ENCODE results near the gene GPR17.

Gene GPR17

GRCh38 chr2:127654838-127655175 is 8.9 kb downstream of the GPR17 start:
- DNase-seq (ENCODE audit: low spot score) = no peak

GRCh38 chr2:127655209-127656073 is 9.5 kb downstream of the GPR17 start:
- DNase-seq (ENCODE audit: low spot score) = no peak

- no peak for DNase-seq (ENCODE audit: low spot score)
Observed at GRCh38 chr2:127656569-127657231, 10.7 kb downstream of the GPR17 start.

DNA sequence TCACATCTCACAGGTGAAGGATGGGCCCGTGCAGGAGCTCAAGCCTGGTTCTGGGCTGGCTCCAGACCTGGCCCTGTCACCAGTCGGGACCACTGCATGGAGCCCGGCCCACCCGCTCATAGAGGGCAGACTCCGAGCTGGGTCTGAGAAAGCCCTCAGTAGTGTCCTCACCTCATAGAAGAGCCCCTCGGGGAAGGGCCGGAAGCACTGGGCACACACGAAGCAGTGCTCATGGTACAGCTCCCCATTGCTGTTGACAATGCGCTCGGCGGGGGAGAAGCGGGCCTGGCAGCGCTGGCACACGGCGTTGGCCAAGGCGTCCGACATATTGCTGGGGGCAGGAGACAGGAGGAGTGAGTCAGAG is 11.3 kb downstream of the GPR17 start:
- no peak for DNase-seq (ENCODE audit: low spot score)

GRCh38 chr2:127658146-127658545 is 12.2 kb downstream of the GPR17 start:
- DNase-seq (ENCODE audit: low spot score) = no peak

DNA sequence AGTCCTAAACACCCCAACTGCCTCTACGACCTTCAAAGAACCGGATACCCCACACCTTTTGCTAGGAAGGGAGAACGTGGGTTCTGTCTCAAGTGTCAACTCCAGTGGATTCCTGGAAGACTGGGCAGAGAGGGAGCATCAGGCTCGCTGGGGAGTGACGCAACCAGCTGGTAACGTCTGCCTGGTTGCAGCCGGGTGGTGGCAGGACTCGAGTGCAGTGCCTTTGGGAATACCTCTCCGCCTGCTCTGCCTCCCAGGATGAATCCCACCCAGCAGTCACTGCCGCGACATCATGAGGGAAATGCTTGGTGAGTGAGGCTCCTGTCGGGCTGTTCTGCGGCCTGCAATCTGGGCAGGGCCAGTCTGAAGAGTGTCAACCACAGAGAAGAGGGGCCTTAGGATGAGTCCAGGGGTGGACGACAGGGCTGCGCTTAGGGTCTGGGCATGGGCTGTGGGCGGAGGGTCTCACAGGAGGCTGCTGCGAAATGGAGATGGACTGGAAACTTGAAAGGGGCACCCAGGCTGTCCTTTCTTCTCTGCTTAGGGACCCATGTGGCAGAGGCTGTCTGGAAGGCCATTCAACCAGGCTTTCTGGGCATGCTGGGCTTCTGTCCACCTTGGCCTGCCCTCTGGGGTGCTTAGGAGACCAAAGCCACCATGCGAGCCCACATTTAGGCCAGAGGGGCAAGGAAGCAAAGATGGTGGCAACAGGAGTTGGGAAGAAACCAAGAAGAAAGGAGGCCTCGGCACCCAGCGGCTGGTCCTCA is 12.9 kb downstream of the GPR17 start:
- DNase-seq (ENCODE audit: low spot score) = no peak

DNA sequence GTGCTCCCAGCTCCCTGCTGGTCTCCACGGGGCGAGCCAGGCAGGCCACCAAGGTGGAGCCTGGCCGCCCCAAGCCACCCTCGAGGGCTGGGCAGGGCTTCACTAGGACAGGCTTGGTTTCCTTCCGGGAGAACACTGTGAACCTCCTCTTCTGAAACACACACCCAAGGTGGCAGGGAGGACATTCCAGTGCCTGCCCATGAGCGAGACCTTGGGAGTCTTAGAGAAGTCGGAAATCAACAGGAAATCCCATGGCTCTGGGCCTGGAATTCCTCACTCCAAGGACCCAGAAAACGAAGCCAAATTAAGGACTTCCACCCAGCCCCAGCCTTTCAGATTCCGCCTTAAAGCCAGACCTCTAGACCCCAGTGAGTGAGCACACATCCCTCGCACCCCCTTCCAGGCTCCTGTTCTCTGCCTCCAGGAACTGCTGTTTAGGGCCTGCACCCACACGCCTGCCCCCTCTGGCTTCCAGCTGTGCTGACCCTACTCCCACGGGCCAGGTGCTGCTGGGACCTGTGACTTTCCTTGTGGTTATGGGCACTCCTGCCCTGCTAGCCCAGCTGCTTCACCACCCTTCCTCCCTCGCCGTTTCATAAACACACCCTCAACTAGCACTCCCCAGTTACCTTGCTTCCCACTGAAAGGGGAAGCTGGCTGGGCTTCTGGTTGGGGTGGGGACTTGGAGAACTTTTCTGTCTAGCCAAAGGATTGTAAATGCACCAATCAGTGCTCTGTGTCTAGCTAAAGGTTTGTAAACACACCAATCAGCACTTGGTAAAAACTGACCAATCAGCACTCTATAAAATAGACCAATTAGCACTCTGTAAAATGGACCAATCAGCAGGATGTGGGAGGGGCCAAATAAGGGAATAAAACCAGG is 13.7 kb downstream of the GPR17 start:
- peak; percentile 77 for DNase-seq (ENCODE audit: low spot score)

DNA sequence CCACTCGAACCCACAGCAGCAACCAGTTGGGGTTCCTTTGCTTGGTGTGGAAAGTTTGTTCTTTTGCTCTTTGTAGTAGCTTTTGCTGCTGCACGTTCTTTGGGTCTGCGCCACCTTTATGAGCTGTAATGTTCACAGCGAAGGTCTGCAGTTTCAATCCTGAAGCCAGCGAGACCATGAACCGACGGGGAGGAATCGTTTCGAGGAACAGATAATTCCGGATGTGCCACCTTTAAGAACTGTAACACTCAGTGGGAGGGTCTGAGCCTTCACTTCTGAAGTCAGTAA is 14.3 kb downstream of the GPR17 start:
- no peak for DNase-seq (ENCODE audit: low spot score)

DNA sequence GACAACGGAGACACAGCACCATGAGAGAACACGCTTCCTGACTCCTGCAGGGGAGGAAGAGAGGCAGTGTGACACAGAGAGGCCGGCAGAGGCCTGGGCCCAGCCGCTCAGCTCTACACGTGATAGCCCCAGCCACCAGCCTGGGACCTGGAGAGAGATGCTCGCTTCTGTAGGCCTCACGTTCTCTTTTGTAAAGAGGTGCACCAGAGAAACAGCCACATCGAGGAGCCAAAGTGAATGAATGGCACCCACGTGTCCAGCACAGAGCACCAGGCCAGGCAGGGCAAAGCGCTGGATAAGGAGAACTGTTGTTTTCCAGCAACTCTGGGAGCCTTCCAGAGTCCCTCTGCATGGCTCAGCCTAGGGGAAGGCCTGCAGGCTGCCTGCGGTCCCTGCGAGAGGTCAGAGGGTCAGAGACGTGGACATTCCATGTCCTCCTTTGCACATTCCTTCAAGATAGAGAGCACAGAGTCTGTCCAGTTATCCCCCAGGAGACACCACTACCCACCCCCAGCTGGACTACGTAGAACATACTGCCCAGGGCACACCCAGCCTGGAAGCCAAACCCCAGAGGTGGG is 15.2 kb downstream of the GPR17 start:
- DNase-seq (ENCODE audit: low spot score) = no peak

GRCh38 chr2:127661949-127662510 is 16.1 kb downstream of the GPR17 start:
- peak; percentile 60 for DNase-seq (ENCODE audit: low spot score)

DNA sequence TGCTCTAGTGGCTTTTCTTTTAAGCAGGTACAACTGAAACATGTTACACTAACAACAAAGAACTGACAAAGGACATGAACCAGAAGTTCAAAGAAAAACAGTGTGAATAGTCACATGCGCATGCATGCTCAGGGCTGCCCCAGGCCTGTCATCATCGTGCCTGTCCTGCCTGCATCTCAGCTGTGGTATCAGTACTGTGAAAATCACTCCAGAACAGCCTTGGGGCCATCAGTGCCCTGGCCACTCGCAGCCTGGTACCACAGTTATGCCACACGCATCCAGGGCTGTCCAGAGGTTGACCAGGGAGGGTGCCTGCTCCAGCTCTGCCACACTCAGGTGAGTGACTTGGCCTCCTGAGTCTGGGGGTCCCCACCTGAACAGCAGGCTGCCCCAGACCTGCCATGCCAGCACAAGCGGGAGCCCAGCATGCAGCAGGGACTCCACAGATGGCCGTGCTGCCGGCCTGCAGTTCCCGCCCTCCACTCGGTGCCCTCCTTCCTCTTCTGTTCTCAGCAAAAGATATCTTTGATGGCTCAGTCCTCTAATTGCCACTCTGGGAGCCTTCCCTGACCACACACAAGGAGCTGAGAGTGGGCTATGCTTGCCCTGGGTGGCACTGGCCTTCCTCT is 17.1 kb downstream of the GPR17 start:
- DNase-seq (ENCODE audit: low spot score) = no peak

DNA sequence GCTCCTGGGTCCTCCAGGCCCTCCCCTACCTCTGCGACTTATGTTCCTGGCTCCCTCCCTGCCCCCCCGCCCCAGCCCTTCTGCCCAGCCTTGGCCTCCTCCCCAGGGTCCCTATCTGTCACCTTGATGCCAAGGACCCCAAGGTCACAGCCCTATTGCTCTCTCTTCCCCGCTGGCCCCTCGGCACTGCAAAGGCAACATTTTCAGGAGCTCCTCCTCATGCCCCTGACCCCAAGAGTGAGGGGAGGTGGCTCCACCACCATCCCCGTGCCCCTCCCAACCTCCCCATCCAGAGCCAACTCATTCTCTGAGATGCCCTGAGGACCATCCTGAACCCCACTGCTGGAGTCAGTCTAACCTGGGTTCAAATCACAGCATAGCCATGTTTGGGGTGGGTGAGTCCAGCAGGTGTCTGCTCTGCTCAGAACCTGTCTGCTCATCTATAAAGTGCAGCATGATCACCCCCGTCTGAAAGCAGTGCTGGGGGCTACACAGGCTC is 17.7 kb downstream of the GPR17 start:
- DNase-seq (ENCODE audit: low spot score) = no peak

DNA sequence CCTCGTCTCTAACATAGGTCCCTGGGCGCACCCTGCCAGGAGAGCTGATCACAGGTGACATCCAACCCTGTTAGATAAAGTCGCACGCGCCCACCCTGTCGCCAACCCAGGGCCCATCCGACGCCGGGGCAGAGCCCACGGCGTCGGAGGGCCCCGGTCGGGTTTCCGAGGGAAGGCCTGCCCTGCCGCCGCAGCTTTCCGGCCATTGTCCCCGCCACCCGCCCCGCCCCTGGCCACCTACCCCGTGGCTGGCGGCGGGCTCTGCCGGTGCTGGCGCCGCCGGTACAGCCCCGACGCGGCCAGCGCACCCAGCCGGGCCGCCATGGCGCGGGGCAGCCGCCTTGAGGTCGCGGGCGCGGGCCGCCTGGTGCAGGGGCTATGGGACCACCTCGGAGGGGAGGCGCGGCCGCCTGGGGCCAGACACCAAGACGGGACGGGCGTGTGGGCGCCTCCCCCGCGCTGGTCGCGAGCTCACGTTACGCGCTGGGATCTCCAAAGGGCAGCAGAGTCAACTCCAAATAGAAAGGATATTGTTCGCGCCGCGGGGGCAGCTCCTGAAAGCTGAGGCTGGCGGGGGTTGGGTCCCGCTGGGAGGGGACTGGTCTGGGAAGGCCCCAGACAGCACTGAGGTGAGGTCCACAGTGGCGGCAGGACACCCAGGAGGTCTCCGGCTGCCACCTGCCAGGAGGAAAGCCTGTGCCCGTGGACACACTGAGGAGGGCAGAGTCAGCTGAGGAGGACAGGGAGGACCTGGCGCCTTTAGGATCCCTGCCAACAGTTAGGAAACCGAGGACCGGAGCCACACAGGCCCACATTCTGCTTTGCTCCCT is 18.3 kb downstream of the GPR17 start:
- peak; percentile 81 for DNase-seq (ENCODE audit: low spot score)

DNA sequence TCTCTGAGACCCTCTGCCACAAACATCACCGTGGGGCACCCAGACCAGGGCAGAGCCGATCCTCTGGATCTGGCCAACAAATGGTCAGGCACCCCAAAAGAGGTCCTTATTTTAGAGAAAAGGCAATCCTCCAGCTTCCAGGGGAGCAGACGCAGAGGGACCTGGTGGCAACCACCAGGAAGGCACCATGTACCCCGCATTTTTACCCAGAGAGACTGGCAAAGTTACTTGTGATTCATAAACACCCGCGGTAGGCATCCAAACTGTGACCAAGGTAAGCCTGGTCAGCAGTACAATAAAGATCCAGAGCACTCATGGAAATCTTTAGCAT is 18.9 kb downstream of the GPR17 start:
- DNase-seq (ENCODE audit: low spot score) = no peak

DNA sequence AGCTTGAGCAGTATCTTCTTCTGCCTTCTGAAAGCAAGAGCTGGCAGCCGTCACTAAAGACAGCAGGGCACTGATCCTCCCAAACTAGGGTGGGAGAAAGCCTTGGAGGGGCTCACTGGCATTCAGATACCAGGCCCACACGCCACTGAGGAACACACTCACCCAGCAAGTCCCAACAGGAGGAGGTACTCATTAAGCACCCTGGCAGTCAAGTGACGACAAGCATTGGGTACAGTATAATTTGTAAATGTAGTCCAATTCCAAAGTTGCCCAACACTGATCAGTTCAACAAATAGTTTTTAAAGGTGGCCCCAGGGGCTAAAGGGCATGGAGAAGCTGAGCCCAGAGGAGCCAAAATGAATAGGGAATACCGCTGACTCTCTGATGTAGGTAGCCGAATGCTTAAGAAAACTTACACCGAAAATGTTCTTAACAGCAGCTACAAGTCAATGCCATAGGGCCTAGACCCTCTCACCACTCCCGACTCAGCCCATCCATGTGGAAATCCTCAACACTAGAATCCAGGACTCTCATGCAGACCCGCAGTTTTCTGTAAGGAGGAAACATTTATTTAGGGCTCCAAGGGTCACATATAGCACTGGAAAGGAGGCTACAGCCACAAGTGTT is 19.4 kb downstream of the GPR17 start:
- DNase-seq (ENCODE audit: low spot score) = no peak

DNA sequence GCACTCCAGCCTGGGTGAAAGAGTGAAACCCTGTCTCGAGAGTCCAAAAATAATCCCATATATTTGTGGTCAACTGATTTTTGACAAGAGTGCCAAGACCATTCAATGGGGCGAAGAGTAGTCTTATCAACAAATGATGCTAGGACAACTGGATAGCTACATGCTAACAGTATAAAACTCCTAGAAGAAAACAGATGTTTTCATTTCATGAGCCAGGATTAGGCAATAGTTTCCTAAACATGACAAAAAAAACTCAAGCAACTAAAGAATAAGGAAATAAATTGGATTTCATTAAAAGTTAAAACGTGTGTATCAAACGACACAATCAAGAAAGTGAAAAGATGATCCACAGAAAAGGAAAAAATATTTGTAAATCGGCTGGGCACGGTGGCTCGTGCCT is 23.1 kb downstream of the GPR17 start:
- no peak for DNase-seq (ENCODE audit: low spot score)

GRCh38 chr2:127670055-127670956 is 24.4 kb downstream of the GPR17 start:
- no peak for DNase-seq (ENCODE audit: low spot score)

- DNase-seq (ENCODE audit: low spot score) = no peak
Observed at GRCh38 chr2:127670957-127671290, 25.0 kb downstream of the GPR17 start.
